HG02852 (cell line): ENCODE results near the gene AZIN2.
"Not testable (repeated sequence)": the region's sequence is repeated elsewhere in the genome, so short reads cannot be mapped to it uniquely, and the experiment has no call there.

Experiments used
- ATAC-seq: cut with Tn5 transposase; IDR thresholded peaks from one replicate; pipeline ENCODE4 v1.9.1; 2021; ENCODE audit warnings: mild to moderate bottlenecking, moderate library complexity; ENCODE audit not compliant: unreplicated experiment

The AZIN2 gene

GRCh38 chr1:33056426-33056825 lies 24.5 kb upstream of the AZIN2 start:
- no peak for ATAC-seq

DNA sequence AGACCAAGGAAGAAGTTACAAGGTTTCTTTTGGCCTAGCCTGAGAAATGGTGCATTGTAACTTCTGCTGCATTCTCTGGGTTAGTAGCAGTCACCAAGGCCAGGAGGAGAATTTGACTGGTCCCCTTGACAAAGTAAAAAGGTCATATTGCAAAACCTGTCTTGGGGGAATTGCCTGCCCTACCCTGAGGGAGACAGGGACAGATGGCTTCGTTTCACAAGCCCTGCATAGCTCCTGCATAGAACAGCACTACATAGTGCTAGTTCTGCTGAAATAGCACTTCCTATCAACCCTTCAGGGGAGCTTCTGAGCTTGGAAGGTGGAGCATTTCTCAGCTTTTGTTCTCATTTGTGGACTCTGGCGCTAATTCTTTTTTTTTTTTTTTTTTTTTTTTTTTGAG lies 23.9 kb upstream of the AZIN2 start:
- no peak for ATAC-seq

DNA sequence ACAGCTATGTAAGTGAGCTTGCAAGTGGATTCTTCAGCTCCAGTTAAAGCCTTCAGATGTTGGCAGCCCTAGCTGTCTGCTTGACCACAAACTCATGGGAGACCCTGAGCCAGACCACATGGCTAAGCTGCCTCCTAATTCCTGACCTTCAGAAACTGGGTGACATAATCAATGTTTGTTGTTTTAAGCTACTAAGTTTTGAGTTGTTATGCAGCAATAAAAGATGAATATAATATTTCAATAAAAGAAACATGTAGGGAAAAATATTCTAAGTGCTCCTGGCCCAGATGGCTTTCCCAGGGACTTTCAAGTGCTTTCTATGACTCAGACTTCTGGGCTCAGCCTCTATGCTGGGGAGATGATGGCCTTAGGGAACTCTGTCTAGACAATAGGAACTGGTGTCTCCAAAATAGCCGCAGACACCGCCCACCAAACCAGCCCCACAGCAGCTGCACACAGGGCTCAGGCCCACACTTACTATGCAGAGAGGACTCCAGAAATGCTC lies 20.3 kb upstream of the AZIN2 start:
- no peak for ATAC-seq

DNA sequence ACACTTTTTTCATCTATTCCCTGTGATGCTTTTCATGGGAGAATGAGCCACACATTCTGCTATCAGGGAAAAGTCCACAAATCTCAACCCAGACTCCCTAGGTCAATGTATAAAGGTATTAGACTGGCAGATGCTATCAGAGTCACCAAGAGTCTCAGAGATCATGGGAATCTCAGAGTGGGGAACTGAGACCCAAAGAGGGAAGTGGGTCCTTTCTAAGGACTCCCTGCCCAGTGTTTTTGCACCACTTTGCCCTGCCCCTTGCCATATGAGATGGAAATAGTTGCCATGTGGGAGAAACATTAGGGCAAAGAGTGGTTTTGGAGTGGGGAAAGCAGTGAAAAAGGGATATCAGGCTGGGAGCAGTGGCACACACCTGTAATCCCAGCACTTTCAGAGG lies 19.1 kb upstream of the AZIN2 start:
- ATAC-seq = no peak

DNA sequence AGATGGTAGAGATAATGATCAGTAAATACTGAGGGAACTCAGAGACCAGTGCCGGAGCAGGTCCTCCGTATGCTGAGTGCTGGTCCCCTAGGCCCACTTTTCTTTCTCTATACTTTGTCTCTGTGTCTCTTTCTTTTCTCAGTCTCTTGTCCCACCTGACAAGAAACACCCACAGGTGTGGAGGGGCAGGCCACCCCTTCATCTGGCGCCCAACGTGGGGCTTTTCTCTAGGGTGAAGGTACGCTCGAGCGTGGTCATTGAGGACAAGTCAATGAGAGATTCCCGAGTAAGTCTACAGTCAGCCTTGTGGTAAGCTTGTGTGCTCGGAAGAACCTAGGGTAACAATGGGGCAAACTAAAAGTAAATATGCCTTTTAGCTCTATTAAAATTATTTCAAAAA lies 16.7 kb upstream of the AZIN2 start:
- ATAC-seq = not testable (repeated sequence)

DNA sequence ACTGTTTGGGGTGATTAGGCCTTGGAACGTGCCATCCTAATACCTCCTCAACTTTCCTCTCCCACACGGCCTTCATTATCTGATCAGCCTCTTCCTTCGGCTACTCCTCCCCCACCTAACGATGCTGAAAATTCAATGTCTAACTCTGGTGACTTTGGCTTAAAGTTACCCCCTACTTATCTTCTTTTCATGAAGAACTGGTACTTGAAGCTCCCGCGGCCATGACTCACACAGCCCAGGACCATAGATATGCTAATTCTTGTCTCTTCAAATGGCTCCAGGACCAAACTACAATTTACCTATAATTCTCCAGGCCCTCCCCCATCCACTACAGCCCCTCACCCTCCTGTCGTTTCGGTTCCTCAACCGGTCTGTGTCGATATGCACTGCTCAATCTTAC lies 15.7 kb upstream of the AZIN2 start:
- ATAC-seq = no peak

GRCh38 chr1:33066477-33066876 lies 14.5 kb upstream of the AZIN2 start:
- not testable (repeated sequence) for ATAC-seq

DNA sequence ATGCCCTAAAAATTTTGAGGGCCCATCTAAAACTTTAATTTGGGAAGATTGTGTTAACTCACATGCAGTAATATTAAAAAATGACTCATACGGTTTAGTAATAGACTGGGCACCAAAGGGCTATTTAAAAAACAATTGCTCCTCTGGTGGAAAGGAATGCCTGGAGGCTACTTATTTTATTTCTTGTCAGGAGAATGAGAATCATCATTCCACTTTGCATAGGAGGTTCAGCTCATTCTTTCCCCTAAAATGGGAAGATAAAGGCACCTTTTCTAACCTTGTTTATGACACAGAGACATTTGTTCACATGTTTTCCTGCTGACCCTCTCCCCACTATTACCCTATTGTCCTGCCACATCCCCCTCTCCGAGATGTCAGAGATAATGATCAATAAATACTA lies 12.8 kb upstream of the AZIN2 start:
- not testable (repeated sequence) for ATAC-seq

GRCh38 chr1:33070628-33071027 lies 10.3 kb upstream of the AZIN2 start:
- no peak for ATAC-seq

DNA sequence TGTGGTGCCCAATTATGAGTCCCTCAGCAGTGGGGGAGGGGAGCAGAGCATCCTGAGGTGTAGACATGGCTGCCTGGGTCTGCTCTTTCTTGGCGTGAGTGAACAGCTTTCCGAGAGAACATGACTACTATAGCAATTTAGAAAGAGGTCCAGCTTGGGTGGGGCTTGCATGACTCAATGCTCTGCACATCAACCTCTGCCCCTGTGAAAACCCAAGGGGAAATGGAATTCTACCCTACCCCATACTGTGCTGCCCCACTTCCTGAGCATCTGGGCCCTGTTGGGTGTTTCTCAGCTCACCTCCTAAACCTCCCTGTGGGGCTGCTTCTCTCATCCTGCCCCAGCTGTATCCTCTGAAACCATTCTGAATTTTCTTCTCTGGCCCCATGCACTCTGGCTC lies 8.2 kb upstream of the AZIN2 start:
- ATAC-seq = no peak

DNA sequence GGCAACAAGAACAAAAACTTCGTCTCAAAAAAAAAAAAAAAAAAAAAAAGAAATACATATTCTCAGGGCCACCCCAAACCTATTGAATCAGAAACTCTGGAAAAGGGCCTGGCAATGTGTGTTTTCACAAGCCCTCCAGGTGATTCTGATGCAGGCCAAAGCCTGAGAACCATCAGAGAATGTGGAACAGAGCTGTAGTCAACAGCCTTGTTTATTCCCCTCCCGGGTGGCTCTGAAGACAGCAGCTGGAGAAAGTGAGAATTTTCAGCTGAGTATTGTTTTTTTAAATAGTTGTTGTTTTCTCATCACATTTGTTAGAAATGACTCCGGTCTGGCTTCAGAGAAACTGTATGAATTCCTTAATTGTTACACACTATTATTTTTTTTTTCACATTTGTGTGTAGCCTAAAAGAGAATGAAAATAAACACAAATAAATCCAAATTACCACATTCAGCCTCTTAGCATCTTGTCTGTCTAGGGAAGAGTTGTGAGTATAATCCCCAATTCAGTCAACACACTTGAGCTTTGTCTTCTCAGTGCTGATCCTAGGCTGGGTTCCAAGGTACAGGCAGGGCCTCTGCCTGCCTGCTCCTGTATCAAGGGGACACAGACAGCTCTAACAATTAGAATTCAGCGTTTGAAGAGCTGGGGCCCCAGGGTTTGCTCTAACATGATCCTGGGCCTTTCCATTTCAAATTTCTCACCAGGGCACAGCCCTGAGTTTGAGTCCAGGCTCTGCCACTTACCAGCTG lies 6.6 kb upstream of the AZIN2 start:
- no peak for ATAC-seq

GRCh38 chr1:33078030-33078591 lies 2.8 kb upstream of the AZIN2 start:
- no peak for ATAC-seq

GRCh38 chr1:33080373-33080772 lies 580 bp upstream of the AZIN2 start:
- ATAC-seq = no peak

DNA sequence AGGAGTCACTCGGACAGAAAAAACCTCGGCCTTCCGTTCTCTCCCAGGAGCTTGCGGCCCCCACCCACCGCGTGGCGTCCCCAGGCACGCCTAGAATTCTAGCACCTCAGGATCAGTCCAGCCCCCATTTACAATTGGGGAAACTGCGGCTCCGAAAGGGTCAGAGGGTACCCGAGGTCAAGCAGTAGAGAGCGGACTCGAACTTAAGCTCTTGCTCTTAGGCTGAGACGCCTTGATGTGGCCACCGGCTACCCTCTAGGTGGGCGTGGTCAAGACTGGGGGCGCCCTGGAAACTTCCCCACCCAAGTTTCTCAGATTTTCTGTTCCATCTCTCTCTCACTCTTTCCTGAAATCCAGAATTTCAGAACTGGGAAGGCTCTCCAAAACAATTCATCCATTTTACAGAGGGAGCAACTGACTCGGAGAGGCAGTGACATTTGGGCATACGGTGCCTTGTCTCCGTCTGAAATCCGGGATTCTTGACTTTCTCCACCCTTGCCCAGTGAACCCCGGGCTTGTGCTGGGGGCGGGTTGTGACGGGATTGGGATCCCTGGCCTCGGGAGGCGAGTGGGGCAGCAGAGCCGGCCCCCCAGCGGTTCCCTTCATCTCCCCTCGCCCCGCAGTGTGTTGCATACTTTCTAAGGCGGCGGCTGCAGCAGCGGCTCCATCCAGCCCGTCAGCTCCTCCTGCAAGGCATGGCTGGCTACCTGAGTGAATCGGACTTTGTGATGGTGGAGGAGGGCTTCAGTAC lies 777 bp downstream of the AZIN2 start:
- ATAC-seq = no peak

GRCh38 chr1:33082575-33083108 lies 1.7 kb downstream of the AZIN2 start:
- ATAC-seq = no peak

DNA sequence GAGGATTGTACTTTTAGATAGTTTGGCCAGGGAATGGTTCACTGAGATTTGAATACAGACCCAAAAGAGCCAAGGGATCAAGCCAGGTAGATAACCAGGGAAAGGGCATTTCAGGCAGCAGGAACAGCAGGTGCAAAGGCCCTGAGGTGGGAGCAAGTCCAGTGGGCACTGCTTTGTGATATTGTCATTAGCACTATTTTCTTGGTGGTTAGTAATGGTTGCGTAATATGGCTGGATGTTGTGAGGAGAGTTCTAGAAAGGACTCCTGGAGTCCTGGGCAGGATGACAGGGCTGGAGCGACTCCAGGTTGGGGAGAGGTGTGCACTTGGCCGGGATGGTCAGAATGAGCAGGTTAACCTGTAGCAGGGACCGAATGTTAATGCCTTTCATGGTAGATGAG lies 4.4 kb downstream of the AZIN2 start:
- no peak for ATAC-seq

GRCh38 chr1:33086384-33086850 lies 5.5 kb downstream of the AZIN2 start:
- no peak for ATAC-seq

- ATAC-seq = no peak
Observed at GRCh38 chr1:33087677-33088076, 6.7 kb downstream of the AZIN2 start.

DNA sequence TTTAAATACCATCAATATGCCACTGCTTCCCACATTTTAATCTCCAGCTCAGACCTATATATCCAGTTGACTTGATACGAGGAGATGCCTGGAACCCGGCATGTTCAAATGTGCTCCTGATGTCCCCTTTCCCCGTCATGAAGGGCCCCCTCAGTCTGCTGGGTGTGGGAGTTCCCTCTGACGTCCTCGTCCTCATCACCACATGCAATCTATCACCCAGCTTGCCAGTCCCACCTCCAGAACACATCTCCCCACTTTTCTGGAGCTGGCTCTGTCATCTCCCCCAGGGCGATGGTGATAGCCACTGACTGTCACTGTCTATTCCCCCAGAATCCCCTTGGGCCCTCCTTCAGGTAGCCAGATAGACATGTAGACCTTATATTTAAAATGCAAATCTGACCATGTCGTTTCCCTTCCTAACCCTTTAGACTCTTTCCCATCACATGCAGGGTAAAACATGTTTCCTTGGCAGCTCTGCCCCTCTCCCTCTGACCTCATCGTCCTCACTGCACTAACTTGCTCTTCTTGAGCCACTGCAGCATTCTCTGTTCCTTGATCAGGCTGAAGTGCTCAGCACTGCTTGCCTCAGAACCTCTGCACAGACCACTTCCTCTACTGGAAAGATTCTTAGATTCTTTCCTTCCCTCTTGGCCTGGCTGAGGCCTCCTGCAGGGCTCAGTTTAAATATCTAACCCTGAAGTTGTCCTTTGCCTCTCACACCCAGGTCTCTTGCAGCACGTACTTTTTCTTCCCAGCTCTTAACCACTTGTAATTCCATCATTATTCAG lies 7.4 kb downstream of the AZIN2 start:
- no peak for ATAC-seq

GRCh38 chr1:33089457-33089856 lies 8.5 kb downstream of the AZIN2 start:
- ATAC-seq = no peak

DNA sequence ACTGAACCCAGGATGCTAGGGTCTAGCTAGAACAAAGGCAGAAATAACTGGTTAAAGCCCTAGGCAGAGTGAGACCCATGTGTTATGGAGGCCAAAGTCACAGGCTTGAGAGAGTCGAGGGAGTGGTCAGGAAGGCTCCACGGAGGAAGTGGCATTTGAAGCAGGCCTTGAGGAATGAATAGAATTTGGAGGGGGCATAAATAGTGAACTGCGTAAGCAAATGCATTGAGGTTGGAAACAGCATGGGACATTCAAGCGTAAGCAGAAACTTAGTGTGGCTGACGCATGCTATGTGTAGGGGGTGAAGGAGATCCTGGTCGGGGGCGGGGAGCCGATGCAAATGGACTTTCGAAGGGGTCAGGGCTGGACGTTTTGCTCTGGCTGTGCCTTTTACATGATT lies 11.5 kb downstream of the AZIN2 start:
- ATAC-seq = no peak
